PFSK-1 (cell line): ENCODE results near the gene MAOB.

Experiments used
- POLR2AphosphoS5 ChIP-seq: IDR thresholded peaks from 2 replicates; pipeline ENCODE4 v1.6.1; 2012; ENCODE audit warnings: low read depth, mild to moderate bottlenecking, control low read depth, low read length, moderate library complexity
- REST ChIP-seq, 2 experiments: IDR thresholded peaks; 2 replicates each; pipeline versions ENCODE4 v1.6.1 to v1.8.0; 2011 to 2012; ENCODE audit warnings: low read depth in 2 of 2, low read length in 2 of 2, control low read depth in 1 of 2, inconsistent platforms in 1 of 2, mild to moderate bottlenecking in 1 of 2, moderate library complexity in 1 of 2; ENCODE audit not compliant: insufficient read depth in 1 of 2

GRCh38 chrX:43750248-43750676 lies 132.0 kb downstream of the MAOB start:
- no peak for TF ChIP-seq POLR2AphosphoS5
- no peak for TF ChIP-seq REST (IDR thresholded peaks at IDR 0.05; ENCODE audit: insufficient read depth in 1 of 2, low read depth in 2 of 2, low read length in 2 of 2)
